ENCODE results near the gene ATOH8.

Gene ATOH8

DNA sequence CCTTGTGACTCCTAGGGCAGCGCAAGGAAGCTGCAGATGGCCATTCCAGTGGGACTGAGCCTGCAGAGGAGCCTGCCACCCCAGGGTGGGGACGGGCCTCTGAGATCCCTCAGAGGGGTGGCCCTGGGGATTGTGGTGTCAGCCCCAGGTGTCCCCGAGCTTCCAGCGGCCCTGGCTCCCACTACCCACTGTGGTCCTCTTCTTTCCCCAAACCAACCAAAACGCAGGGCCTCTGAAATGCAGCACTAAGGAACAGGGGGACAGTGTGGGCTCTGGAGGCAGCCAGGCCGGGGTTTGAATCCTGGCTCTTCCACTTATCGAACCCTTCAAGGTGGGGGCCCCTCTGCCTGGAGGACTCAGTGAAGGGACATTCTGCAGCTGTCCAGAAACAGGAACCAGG lies 32.7 kb downstream of the ATOH8 start:
- H3K4me3 ChIP-seq (ENCODE audit: low read depth, low read length): no peak overlapping the region
- no peak for DNase-seq (ENCODE audit: low read depth)
- TF ChIP-seq, protein P1, sequence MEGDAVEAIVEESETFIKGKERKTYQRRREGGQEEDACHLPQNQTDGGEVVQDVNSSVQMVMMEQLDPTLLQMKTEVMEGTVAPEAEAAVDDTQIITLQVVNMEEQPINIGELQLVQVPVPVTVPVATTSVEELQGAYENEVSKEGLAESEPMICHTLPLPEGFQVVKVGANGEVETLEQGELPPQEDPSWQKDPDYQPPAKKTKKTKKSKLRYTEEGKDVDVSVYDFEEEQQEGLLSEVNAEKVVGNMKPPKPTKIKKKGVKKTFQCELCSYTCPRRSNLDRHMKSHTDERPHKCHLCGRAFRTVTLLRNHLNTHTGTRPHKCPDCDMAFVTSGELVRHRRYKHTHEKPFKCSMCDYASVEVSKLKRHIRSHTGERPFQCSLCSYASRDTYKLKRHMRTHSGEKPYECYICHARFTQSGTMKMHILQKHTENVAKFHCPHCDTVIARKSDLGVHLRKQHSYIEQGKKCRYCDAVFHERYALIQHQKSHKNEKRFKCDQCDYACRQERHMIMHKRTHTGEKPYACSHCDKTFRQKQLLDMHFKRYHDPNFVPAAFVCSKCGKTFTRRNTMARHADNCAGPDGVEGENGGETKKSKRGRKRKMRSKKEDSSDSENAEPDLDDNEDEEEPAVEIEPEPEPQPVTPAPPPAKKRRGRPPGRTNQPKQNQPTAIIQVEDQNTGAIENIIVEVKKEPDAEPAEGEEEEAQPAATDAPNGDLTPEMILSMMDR (IDR thresholded peaks at IDR 0.05; ENCODE audit: low read depth, low read length, missing control alignments): no peak

DNA sequence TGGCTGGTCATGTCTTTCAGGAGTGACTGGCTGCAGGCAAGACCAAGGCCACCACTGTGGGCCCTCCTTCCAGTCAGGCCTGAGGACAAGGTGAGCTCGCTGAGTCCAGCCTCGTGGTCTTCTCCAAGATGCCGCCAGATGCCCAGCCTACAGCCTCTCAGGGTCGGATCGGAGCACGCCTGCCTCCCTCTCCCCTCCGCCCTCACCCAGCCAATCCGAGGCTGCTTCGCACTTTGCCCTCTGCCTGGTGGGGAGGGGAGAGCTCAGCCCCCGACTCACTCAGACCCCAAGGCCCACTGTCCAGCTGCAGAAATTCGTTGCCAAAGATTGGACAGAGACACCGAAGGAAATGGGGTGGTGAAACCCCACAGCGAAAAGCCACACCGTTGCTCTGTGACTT lies 33.1 kb downstream of the ATOH8 start:
- DNase-seq (ENCODE audit: low read depth): no peak
- TF ChIP-seq, protein P1 (IDR thresholded peaks at IDR 0.05; ENCODE audit: low read depth, low read length, missing control alignments): no peak
- no peak overlapping the region for H3K4me3 ChIP-seq (ENCODE audit: low read depth, low read length)

DNA sequence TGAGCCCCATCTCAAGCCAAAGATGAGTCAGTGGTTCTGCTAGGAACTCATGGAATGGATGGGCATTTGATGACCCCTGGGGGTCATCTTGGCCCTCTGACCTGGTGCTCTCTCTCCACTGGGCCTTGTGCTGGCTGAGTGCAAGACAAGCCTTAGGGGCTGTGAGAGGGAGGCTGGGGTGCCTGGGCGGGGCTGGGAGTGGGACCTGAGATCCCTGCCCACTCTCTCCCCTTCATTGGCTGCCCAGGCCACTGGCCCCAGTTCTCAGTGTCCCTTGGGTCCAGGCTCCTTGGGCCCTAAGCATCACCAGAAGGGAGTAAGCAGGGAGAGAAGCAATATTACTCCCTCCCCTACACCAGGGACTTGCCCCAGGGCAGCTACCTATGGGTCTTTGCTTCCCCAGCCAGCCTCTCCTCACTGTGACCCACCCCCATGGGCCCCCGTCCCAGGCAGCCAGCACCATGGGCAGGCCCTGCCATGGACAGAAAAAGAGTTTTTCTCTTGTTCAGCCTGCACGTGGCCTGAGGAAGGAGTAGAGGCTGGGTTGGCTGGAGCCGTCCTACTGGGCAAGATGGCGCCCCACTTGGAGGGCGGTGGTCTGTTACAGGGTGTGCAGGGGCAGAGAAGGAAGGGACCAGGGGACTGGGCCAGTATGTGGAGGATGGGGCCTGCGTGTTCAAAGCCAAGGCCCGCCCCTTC lies 33.6 kb downstream of the ATOH8 start:
- TF ChIP-seq, protein P1 (IDR thresholded peaks at IDR 0.05; ENCODE audit: low read depth, low read length, missing control alignments): no peak
- no peak for DNase-seq (ENCODE audit: low read depth)

DNA sequence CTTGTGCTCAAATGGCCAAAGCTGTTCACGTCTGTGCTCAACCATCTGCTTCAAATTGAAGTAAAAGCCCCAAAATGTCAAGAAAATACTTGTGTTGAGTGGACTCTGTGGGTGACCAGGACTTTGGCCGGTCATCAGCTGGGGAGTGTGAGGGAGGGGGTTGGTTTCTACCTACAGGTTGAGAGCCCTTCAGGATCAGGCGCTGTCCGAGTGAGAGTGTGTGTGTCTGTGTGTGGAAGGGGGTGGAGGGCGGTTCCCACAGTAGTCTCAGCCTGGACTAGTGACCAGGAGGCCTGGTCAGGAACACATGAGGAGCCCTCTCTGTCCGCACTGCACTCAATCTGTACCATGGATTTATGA lies 34.2 kb downstream of the ATOH8 start:
- H3K4me3 ChIP-seq (ENCODE audit: low read depth, low read length): no peak overlapping the region
- TF ChIP-seq, protein P1 (IDR thresholded peaks at IDR 0.05; ENCODE audit: low read depth, low read length, missing control alignments): no peak
- DNase-seq (ENCODE audit: low read depth): no peak

More for the DNA sequence above, 33.6 kb downstream of the ATOH8 start:
- no peak overlapping the region for H3K4me3 ChIP-seq (ENCODE audit: low read depth, low read length)

DNA sequence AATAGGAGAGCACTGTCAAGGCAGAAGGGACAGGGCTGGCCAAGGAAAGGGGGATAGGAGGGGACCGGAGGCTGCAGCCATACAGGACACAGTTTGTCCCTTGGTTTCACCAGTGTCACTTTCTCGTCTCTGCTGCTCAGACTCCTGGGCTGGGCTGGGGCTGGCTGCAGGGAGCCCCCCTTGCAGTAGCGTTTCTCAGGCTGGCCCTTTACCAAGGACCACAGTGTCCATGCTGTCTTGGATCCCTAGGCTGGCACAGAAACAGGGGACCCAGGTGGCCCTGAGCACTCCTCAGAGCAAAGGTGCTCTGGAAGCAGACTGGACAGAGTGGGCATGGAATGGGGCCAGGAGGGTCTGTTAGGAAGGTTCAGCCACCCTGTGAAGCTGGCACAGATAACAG lies 34.8 kb downstream of the ATOH8 start:
- H3K4me3 ChIP-seq (ENCODE audit: low read depth, low read length): no peak overlapping the region
- no peak for DNase-seq (ENCODE audit: low read depth)
- TF ChIP-seq, protein P1 (IDR thresholded peaks at IDR 0.05; ENCODE audit: low read depth, low read length, missing control alignments): no peak

DNA sequence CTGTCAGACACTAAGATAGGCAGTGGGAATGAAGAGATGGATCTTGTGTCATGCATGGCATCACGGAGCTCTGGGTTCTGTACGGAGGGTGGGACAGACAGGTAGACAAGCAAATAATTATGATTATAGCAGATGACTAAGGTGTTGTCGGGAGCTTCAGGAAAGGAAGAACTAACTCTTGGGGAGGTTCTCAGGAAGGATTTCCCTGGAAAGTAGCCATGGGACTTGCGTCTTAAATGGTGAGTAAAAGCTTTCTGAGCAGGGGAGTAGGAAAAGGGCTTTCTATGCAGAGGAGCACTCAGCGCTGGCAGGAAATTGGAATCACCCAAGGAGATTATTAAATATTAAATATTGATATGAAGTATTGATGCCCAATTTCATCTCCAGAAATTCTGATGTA lies 35.5 kb downstream of the ATOH8 start:
- no peak overlapping the region for H3K4me3 ChIP-seq (ENCODE audit: low read depth, low read length)
- no peak for DNase-seq (ENCODE audit: low read depth)
- TF ChIP-seq, protein P1 (IDR thresholded peaks at IDR 0.05; ENCODE audit: low read depth, low read length, missing control alignments): no peak

DNA sequence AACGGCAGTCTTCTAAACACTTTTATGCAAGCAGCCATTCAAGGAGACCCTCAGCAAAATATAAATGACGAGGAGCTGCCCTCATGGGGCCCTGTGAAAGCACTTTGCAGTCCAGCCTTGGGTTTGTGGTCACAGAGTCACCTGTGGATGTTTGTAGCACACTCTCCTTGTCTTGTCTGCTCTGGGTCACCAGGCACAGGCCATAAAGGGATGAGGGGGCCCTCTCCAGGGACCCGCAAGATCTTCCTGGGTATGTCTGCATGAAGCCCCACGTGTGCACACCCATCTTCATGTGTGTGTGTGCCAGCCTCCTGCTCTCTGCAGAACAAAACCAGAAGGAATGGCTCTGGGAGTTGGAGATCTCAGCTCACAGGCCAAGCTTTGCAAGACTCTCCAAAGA lies 36.2 kb downstream of the ATOH8 start:
- TF ChIP-seq, protein P1 (IDR thresholded peaks at IDR 0.05; ENCODE audit: low read depth, low read length, missing control alignments): no peak
- H3K4me3 ChIP-seq (ENCODE audit: low read depth, low read length): no peak overlapping the region
- no peak for DNase-seq (ENCODE audit: low read depth)

All from GM12864 (cell line).